ENCODE data around the gene ZNF717. TPM values are rescaled to one million over a fixed set of nuclear protein-coding genes. Genes with fewer than 3 reads are reported as not detected.

Gene ZNF717
- total RNA-seq, 1 experiment from 2014 or later, result 13.6 TPM

- Mint-ChIP-seq H3K27ac (ENCODE audit: unreplicated experiment) (no peak overlapping the region), H3K9me3 (ENCODE audit: low read depth, unreplicated experiment) (peaks cover 15% of the 10 kb centered on the region), H3K27me3 (ENCODE audit: unreplicated experiment) (no peaks in the 10 kb centered on the region), H3K4me1 (ENCODE audit: low read depth, unreplicated experiment) (no peaks in the 10 kb centered on the region), H3K36me3 (ENCODE audit: insufficient read depth, unreplicated experiment) (no peaks in the 10 kb centered on the region), H3K4me3 (ENCODE audit: low read depth, unreplicated experiment) (no peak overlapping the region)
- CTCF ChIA-PET, result no interaction called here
- BruUV-seq (replicated peaks), result no TSS peak
- intact Hi-C loops (cut with micrococcal nuclease; ENCODE audit: unreplicated experiment), result no loop called here
- no peak for DNase-seq
- TF ChIP-seq CTCF (IDR thresholded peaks at IDR 0.05; ENCODE audit: unreplicated experiment), result no peak
Observed at GRCh38 chr3:75737831-75738493, 47.4 kb downstream of the ZNF717 start.

GRCh38 chr3:75727985-75728384 is 57.4 kb downstream of the ZNF717 start:
- peaks cover 34% of the 10 kb centered on the region for H3K9me3 Mint-ChIP-seq (ENCODE audit: low read depth, unreplicated experiment)
- no peak for TF ChIP-seq CTCF (IDR thresholded peaks at IDR 0.05; ENCODE audit: unreplicated experiment)
- intact Hi-C loops (cut with micrococcal nuclease; ENCODE audit: unreplicated experiment), result no loop called here
- H3K27me3 Mint-ChIP-seq (ENCODE audit: unreplicated experiment), result no peaks in the 10 kb centered on the region
- BruUV-seq (replicated peaks), result no TSS peak
- no peak for DNase-seq
- CTCF ChIA-PET, result no interaction called here
- H3K4me1 Mint-ChIP-seq (ENCODE audit: low read depth, unreplicated experiment), result no peaks in the 10 kb centered on the region
- no peak overlapping the region for H3K4me3 Mint-ChIP-seq (ENCODE audit: low read depth, unreplicated experiment)
- H3K27ac Mint-ChIP-seq (ENCODE audit: unreplicated experiment), result no peak overlapping the region
- no peaks in the 10 kb centered on the region for H3K36me3 Mint-ChIP-seq (ENCODE audit: insufficient read depth, unreplicated experiment)

GRCh38 chr3:75692061-75692460 is 93.3 kb downstream of the ZNF717 start:
- no TSS peak for BruUV-seq (replicated peaks)
- Mint-ChIP-seq H3K4me1 (ENCODE audit: low read depth, unreplicated experiment) (no peaks in the 10 kb centered on the region), H3K9me3 (ENCODE audit: low read depth, unreplicated experiment) (peaks cover 19% of the 10 kb centered on the region), H3K4me3 (ENCODE audit: low read depth, unreplicated experiment) (no peak overlapping the region), H3K27me3 (ENCODE audit: unreplicated experiment) (no peaks in the 10 kb centered on the region), H3K36me3 (ENCODE audit: insufficient read depth, unreplicated experiment) (no peaks in the 10 kb centered on the region), H3K27ac (ENCODE audit: unreplicated experiment) (no peak overlapping the region)
- CTCF ChIA-PET, result no interaction called here
- no peak for DNase-seq
- TF ChIP-seq CTCF (IDR thresholded peaks at IDR 0.05; ENCODE audit: unreplicated experiment), result no peak
- intact Hi-C loops (cut with micrococcal nuclease; ENCODE audit: unreplicated experiment), result no loop called here

GRCh38 chr3:75687323-75687722 is 98.0 kb downstream of the ZNF717 start:
- H3K4me3 Mint-ChIP-seq (ENCODE audit: low read depth, unreplicated experiment), result no peak overlapping the region
- CTCF ChIA-PET, result no interaction called here
- no TSS peak for BruUV-seq (replicated peaks)
- intact Hi-C loops (cut with micrococcal nuclease; ENCODE audit: unreplicated experiment), result no loop called here
- H3K36me3 Mint-ChIP-seq (ENCODE audit: insufficient read depth, unreplicated experiment), result no peaks in the 10 kb centered on the region
- H3K27ac Mint-ChIP-seq (ENCODE audit: unreplicated experiment), result no peak overlapping the region
- DNase-seq, result no peak
- no peaks in the 10 kb centered on the region for H3K4me1 Mint-ChIP-seq (ENCODE audit: low read depth, unreplicated experiment)
- no peak for TF ChIP-seq CTCF (IDR thresholded peaks at IDR 0.05; ENCODE audit: unreplicated experiment)
- H3K27me3 Mint-ChIP-seq (ENCODE audit: unreplicated experiment), result no peaks in the 10 kb centered on the region
- H3K9me3 Mint-ChIP-seq (ENCODE audit: low read depth, unreplicated experiment), result peaks cover 16% of the 10 kb centered on the region

Small RNA genes lying within 50 kb of the gene (microRNA-seq; reads per million reads assigned to microRNA genes)
- not detected for gene MIR4273

Other genes with a start within 250 kb of the ZNF717 start
- not detected in 2 replicates for gene FRG2C, start 121.2 kb downstream of the ZNF717 start, total RNA-seq (2022)